Measurements from ENCODE around the gene ARFIP2. TPM values are rescaled to one million over a fixed set of nuclear protein-coding genes. Genes with fewer than 3 reads are reported as not detected.

ARFIP2 gene
- total RNA-seq, 2 donors from 2014 or later = 56.5 to 56.8 TPM

- Histone ChIP-seq H3K27me3 (ENCODE audit: control insufficient read depth, insufficient read depth, low read length, poor library complexity, severe bottlenecking) (no peaks in the 10 kb centered on the region), H3K4me1 (ENCODE audit: control insufficient read depth, insufficient read depth, low read length) (peaks cover 3% of the 10 kb centered on the region), H3K4me3 (ENCODE audit: low read length) (no peak overlapping the region), H3K27ac (ENCODE audit: low read depth, low read length) (no peak overlapping the region), H3K9me3 (ENCODE audit: control insufficient read depth, low read length) (no peaks in the 10 kb centered on the region), H3K36me3 (ENCODE audit: control insufficient read depth, insufficient read depth, low read length) (peaks cover 39% of the 10 kb centered on the region), H3K9ac (ENCODE audit: extremely low read depth, low read length, poor library complexity, severe bottlenecking) (no peak overlapping the region)
- 95 to 96% methylated on average over 6 of the region's 6 CpGs for WGBS, 2 experiments (ENCODE audit: insufficient coverage in 1 of 2, insufficient read length in 1 of 2)
- TF ChIP-seq CTCF (conservative IDR thresholded peaks at IDR 0.05) = no peak
- no peak for DNase-seq
- Mint-ChIP-seq H3K9me3 (no peaks in the 10 kb centered on the region), H3K27me3 (ENCODE audit: insufficient read depth) (no peaks in the 10 kb centered on the region), H3K4me1 (no peaks in the 10 kb centered on the region), H3K27ac (no peak overlapping the region), H3K36me3 (ENCODE audit: low read depth) (peaks cover 11% of the 10 kb centered on the region), H3K4me3 (no peak overlapping the region)
Observed at GRCh38 chr11:6488342-6488741, 7.2 kb upstream of the ARFIP2 start.

GRCh38 chr11:6486938-6487337 is 5.8 kb upstream of the ARFIP2 start:
- Histone ChIP-seq H3K27ac (ENCODE audit: low read depth, low read length) (no peak overlapping the region), H3K9me3 (ENCODE audit: control insufficient read depth, low read length) (no peaks in the 10 kb centered on the region), H3K27me3 (ENCODE audit: control insufficient read depth, insufficient read depth, low read length, poor library complexity, severe bottlenecking) (no peaks in the 10 kb centered on the region), H3K9ac (ENCODE audit: extremely low read depth, low read length, poor library complexity, severe bottlenecking) (no peak overlapping the region), H3K4me3 (ENCODE audit: low read length) (no peak overlapping the region), H3K4me1 (ENCODE audit: control insufficient read depth, insufficient read depth, low read length) (peaks cover 7% of the 10 kb centered on the region), H3K36me3 (ENCODE audit: control insufficient read depth, insufficient read depth, low read length) (peaks cover 51% of the 10 kb centered on the region)
- DNase-seq = no peak
- H3K27me3 Mint-ChIP-seq (ENCODE audit: insufficient read depth) = no peaks in the 10 kb centered on the region
- no peak for TF ChIP-seq CTCF (conservative IDR thresholded peaks at IDR 0.05)
- H3K4me1 Mint-ChIP-seq = peaks cover 4% of the 10 kb centered on the region
- no peak overlapping the region for H3K27ac Mint-ChIP-seq
- H3K36me3 Mint-ChIP-seq (ENCODE audit: low read depth) = peaks cover 21% of the 10 kb centered on the region
- no peaks in the 10 kb centered on the region for H3K9me3 Mint-ChIP-seq
- no peak overlapping the region for H3K4me3 Mint-ChIP-seq
- 86% methylated on average over 1 of the region's 1 CpG; no CpG with 5 or more reads in 1 of the 2 experiments for WGBS, 2 experiments (ENCODE audit: insufficient coverage in 1 of 2, insufficient read length in 1 of 2)

GRCh38 chr11:6486256-6486655 is 5.1 kb upstream of the ARFIP2 start:
- no peak for DNase-seq
- H3K27ac ChIP-seq (ENCODE audit: low read depth, low read length) = no peak overlapping the region
- Mint-ChIP-seq H3K27ac (no peak overlapping the region), H3K27me3 (ENCODE audit: insufficient read depth) (no peaks in the 10 kb centered on the region), H3K9me3 (no peaks in the 10 kb centered on the region), H3K4me1 (peaks cover 4% of the 10 kb centered on the region), H3K4me3 (no peak overlapping the region), H3K36me3 (ENCODE audit: low read depth) (peaks cover 21% of the 10 kb centered on the region)
- H3K27me3 ChIP-seq (ENCODE audit: control insufficient read depth, insufficient read depth, low read length, poor library complexity, severe bottlenecking) = no peaks in the 10 kb centered on the region
- no peak overlapping the region for H3K9ac ChIP-seq (ENCODE audit: extremely low read depth, low read length, poor library complexity, severe bottlenecking)
- TF ChIP-seq CTCF (conservative IDR thresholded peaks at IDR 0.05) = no peak
- H3K4me3 ChIP-seq (ENCODE audit: low read length) = no peak overlapping the region
- 93 to 97% methylated on average over 3 of the region's 3 CpGs for WGBS, 2 experiments (ENCODE audit: insufficient coverage in 1 of 2, insufficient read length in 1 of 2)
- H3K9me3 ChIP-seq (ENCODE audit: control insufficient read depth, low read length) = no peaks in the 10 kb centered on the region
- H3K36me3 ChIP-seq (ENCODE audit: control insufficient read depth, insufficient read depth, low read length) = peaks cover 51% of the 10 kb centered on the region
- H3K4me1 ChIP-seq (ENCODE audit: control insufficient read depth, insufficient read depth, low read length) = peaks cover 7% of the 10 kb centered on the region

All from endodermal cell (in vitro differentiated cells).